Spleen (tissue), 7 donors: ENCODE measurements around the gene MAL.

Experiments
- CTCF ChIP-seq, 11 experiments: fragments of 200-600 bp in 7 of 11; fragments of 450-650 bp in 4 of 11; sonication (generic) in 4 of 11; IDR thresholded peaks in 8 of 11; conservative IDR thresholded peaks in 3 of 11; 1 replicate in 7 of 11; 2 replicates in 4 of 11; pipeline versions ENCODE4 v1.4.0 to v1.8.0; 2016 to 2021; ENCODE audit warnings: antibody characterized with exemption in 11 of 11, inconsistent platforms in 4 of 11, mild to moderate bottlenecking in 1 of 11
- POLR2A ChIP-seq, 3 donors: fragments of 450-650 bp; IDR thresholded peaks; one replicate each; pipeline ENCODE4 v1.5.1; 2017; ENCODE audit warnings: antibody characterized with exemption in 3 of 3, mild to moderate bottlenecking in 1 of 3
- POLR2AphosphoS5 ChIP-seq, 3 donors: sonication (generic); formaldehyde crosslinking; IDR thresholded peaks; one replicate each; pipeline ENCODE4 v1.5.1; 2017; ENCODE audit warnings: antibody characterized with exemption in 3 of 3
- donor health status: DM: no; HTN: no; CAD: no; lungs with moderate emphysema.
- donor health status: DM: no; HTN: no; CAD: no.
- donor health status: DM: no; HTN: no; CAD: no.

- TF ChIP-seq CTCF (IDR thresholded peaks at IDR 0.05 in 8 of 11, conservative IDR thresholded peaks at IDR 0.05 in 3 of 11): no peak
- no peak for TF ChIP-seq POLR2A (IDR thresholded peaks at IDR 0.05)
- TF ChIP-seq POLR2AphosphoS5 (IDR thresholded peaks at IDR 0.05): no peak
These were observed 16.1 kb upstream of the MAL start for GRCh38 chr2:95009412-95009811.
